SK-N-SH (cell line): ENCODE measurements around the gene GRM6. TPM values are rescaled to one million over a fixed set of nuclear protein-coding genes. Genes with fewer than 3 reads are reported as not detected.

ENCODE experiments used
- CTCF ChIA-PET: fragments of 300-600, 350-600 bp; formaldehyde crosslinking; extraction: SDS; loops from one replicate; lab custom pipeline; 2021; lab: Yijun Ruan, JAX
- POLR2A ChIA-PET: fragments of 350-600 bp; sonication (Branson Sonifier 250); formaldehyde crosslinking; extraction: SDS; loops from one replicate; lab custom pipeline; 2020; ENCODE audit warnings: antibody characterized with exemption, inconsistent platforms; lab: Yijun Ruan, JAX
- DNase-seq: peaks from one replicate; pipeline ENCODE4 v3.0.0; 2012
- H2AFZ ChIP-seq: fragments of 200-600 bp; sonication (generic); 2 replicates; pipeline ENCODE4 v1.8.1; 2016; ENCODE audit warnings: antibody characterized with exemption, mild to moderate bottlenecking, low read depth
- H3F3A ChIP-seq: fragments of 200-600 bp; sonication (generic); replicated peaks from 2 replicates; pipeline ENCODE3; 2016; ENCODE audit warnings: antibody characterized with exemption, mild to moderate bottlenecking; ENCODE audit not compliant: insufficient read depth
- H3K27ac ChIP-seq, 2 experiments: fragments of 200-500 bp in 1 of 2; fragments of 200-600 bp in 1 of 2; sonication (Bioruptor generic) in 1 of 2; sonication (generic), shearing (Covaris generic) in 1 of 2; 2 replicates each; pipeline versions ENCODE4 v1.5.1 to v1.6.1; 2014 to 2016; ENCODE audit warnings: low read depth in 2 of 2, inconsistent platforms in 1 of 2, low read length in 1 of 2, mild to moderate bottlenecking in 1 of 2, mixed read lengths in 1 of 2
- H3K27me3 ChIP-seq: fragments of 200-600 bp; sonication (generic), shearing (Covaris generic); 2 replicates; pipeline ENCODE4 v1.6.1; 2016; ENCODE audit warnings: mixed run types; ENCODE audit not compliant: insufficient read depth
- H3K36me3 ChIP-seq, 2 experiments: fragments of 200-500 bp in 1 of 2; fragments of 200-600 bp in 1 of 2; sonication (Bioruptor generic) in 1 of 2; sonication (generic) in 1 of 2; replicated peaks in 1 of 2; 2 replicates each; pipeline versions ENCODE3 to v1.5.1; 2014 to 2016; ENCODE audit warnings: low read length in 1 of 2, mild to moderate bottlenecking in 1 of 2; ENCODE audit not compliant: insufficient read depth in 2 of 2, control insufficient read depth in 1 of 2
- H3K4me1 ChIP-seq, 2 experiments: fragments of 200-500 bp in 1 of 2; fragments of 200-600 bp in 1 of 2; sonication (Bioruptor generic) in 1 of 2; sonication (generic), shearing (Covaris generic) in 1 of 2; 2 replicates each; pipeline versions ENCODE4 v1.5.1 to v1.6.1; 2014 to 2016; ENCODE audit warnings: low read depth in 1 of 2, low read length in 1 of 2, mixed run types in 1 of 2; ENCODE audit not compliant: insufficient read depth in 2 of 2, control insufficient read depth in 1 of 2
- H3K4me2 ChIP-seq: fragments of 200-600 bp; sonication (generic), shearing (Covaris generic); 2 replicates; pipeline ENCODE4 v1.6.1; 2017; ENCODE audit warnings: mixed run types
- H3K4me3 ChIP-seq, 2 experiments: fragments of 200-500 bp in 1 of 2; fragments of 200-600 bp in 1 of 2; sonication (Bioruptor generic) in 1 of 2; sonication (generic), shearing (Covaris generic) in 1 of 2; 2 replicates each; pipeline versions ENCODE4 v1.5.1 to v1.8.1; 2014 to 2016; ENCODE audit warnings: low read depth in 2 of 2, inconsistent platforms in 1 of 2, low read length in 1 of 2, mild to moderate bottlenecking in 1 of 2, mixed read lengths in 1 of 2, moderate library complexity in 1 of 2
- H3K79me2 ChIP-seq: fragments of 200-600 bp; sonication (generic); 2 replicates; pipeline ENCODE4 v1.8.1; 2017; ENCODE audit warnings: mild to moderate bottlenecking; ENCODE audit not compliant: insufficient read depth
- H3K9ac ChIP-seq: fragments of 200-600 bp; sonication (generic); 2 replicates; pipeline ENCODE4 v1.6.1; 2017; ENCODE audit warnings: mixed run types
- H3K9me2 ChIP-seq: fragments of 200-600 bp; sonication (generic); 2 replicates; pipeline ENCODE4 v1.6.1; 2017; ENCODE audit warnings: mixed run types
- H3K9me3 ChIP-seq: fragments of 200-600 bp; sonication (generic); 2 replicates; pipeline ENCODE4 v1.6.1; 2017; ENCODE audit warnings: mixed run types, mild to moderate bottlenecking, moderate library complexity
- H4K20me1 ChIP-seq: fragments of 200-600 bp; sonication (generic); 2 replicates; pipeline ENCODE4 v1.6.1; 2017; ENCODE audit warnings: mild to moderate bottlenecking, mixed run types; ENCODE audit not compliant: insufficient read depth
- EP300 ChIP-seq, 2 experiments: IDR thresholded peaks; 2 replicates each; pipeline versions ENCODE4 v1.4.0 to v1.6.1; 2012; ENCODE audit warnings: borderline replicate concordance in 1 of 2, low read depth in 1 of 2, low read length in 1 of 2
- EZH2phosphoT487 ChIP-seq: fragments of 200-600 bp; sonication (generic); IDR thresholded peaks from 2 replicates; pipeline ENCODE4 v1.6.1; 2017; ENCODE audit warnings: low read depth, mixed run types, mild to moderate bottlenecking, antibody characterized with exemption, moderate library complexity, borderline replicate concordance
- FOXJ3 ChIP-seq: sonication (generic); formaldehyde crosslinking; IDR thresholded peaks from 2 replicates; pipeline ENCODE4 v1.5.1; 2020; ENCODE audit warnings: mild to moderate bottlenecking, missing genetic modification reagents
- GABPA ChIP-seq: IDR thresholded peaks from 2 replicates; pipeline ENCODE4 v1.4.0; 2012; ENCODE audit warnings: low read depth, mild to moderate bottlenecking
- JUND ChIP-seq: IDR thresholded peaks from 2 replicates; pipeline ENCODE4 v1.4.0; 2012
- NFIC ChIP-seq: IDR thresholded peaks from 2 replicates; pipeline ENCODE4 v1.4.0; 2012; ENCODE audit warnings: borderline replicate concordance
- NRF1 ChIP-seq: IDR thresholded peaks from 2 replicates; pipeline ENCODE4 v1.6.1; 2012; ENCODE audit warnings: low read depth, mild to moderate bottlenecking, low read length
- POLR2AphosphoS5 ChIP-seq: IDR thresholded peaks from 2 replicates; pipeline ENCODE4 v1.6.1; 2012; ENCODE audit warnings: low read depth, low read length
- RCOR1 ChIP-seq: fragments of 150-350 bp; IDR thresholded peaks from 2 replicates; pipeline ENCODE4 v1.6.1; 2017; ENCODE audit warnings: antibody characterized with exemption, low read length
- RFX5 ChIP-seq: IDR thresholded peaks from 2 replicates; pipeline ENCODE4 v1.6.1; 2012; ENCODE audit warnings: mild to moderate bottlenecking, improper control_type of control experiment, low read length
- SIN3A ChIP-seq: IDR thresholded peaks from 2 replicates; pipeline ENCODE4 v1.6.1; 2012; ENCODE audit warnings: low read depth, mild to moderate bottlenecking, low read length, moderate library complexity, borderline replicate concordance
- TAF1 ChIP-seq: IDR thresholded peaks from 2 replicates; pipeline ENCODE4 v1.6.1; 2012; ENCODE audit warnings: low read depth, mild to moderate bottlenecking, low read length, moderate library complexity, borderline replicate concordance
- TCF12 ChIP-seq: IDR thresholded peaks from 2 replicates; pipeline ENCODE4 v1.4.0; 2012
- TEAD4 ChIP-seq: IDR thresholded peaks from 2 replicates; pipeline ENCODE4 v1.4.0; 2012; ENCODE audit warnings: mild to moderate bottlenecking, borderline replicate concordance; ENCODE audit not compliant: insufficient read depth
- YY1 ChIP-seq: IDR thresholded peaks from 2 replicates; pipeline ENCODE4 v1.4.0; 2012; ENCODE audit warnings: low read depth, mild to moderate bottlenecking
- WGBS: methylation state at CpG from one replicate; pipeline ENCODE4 v1.1.6; 2017; ENCODE audit warnings: low lambda C conversion rate; 5-methylcytosine and 5-hydroxymethylcytosine counted together
- polyA plus RNA-seq, 3 experiments: library from polyadenylated mRNA; depleted of rRNA; stranded (reverse); fragments of >200 nt; gene quantifications; 2 replicates each; pipeline ENCODE4 v1.2.3, GENCODE V29; 2012
- TF ChIP-seq, protein P1 (sequence below): IDR thresholded peaks from 2 replicates; pipeline ENCODE4; 2012
- TF ChIP-seq, protein P2 (sequence below): IDR thresholded peaks from 2 replicates; pipeline ENCODE4 v1.4.0; 2012; ENCODE audit warnings: low read depth, borderline replicate concordance
- TF ChIP-seq, protein P3 (sequence below): fragments of 200-600 bp; sonication (generic); IDR thresholded peaks from 2 replicates; pipeline ENCODE4 v1.6.1; 2017; ENCODE audit warnings: antibody characterized with exemption, mild to moderate bottlenecking, moderate library complexity
- TF ChIP-seq, protein P4 (sequence below): fragments of 150-350 bp; IDR thresholded peaks from 2 replicates; pipeline ENCODE4 v1.6.1; 2017; ENCODE audit warnings: antibody characterized with exemption, low read length, low read depth, borderline replicate concordance
- TF ChIP-seq, protein P5 (sequence below): IDR thresholded peaks from 2 replicates; pipeline ENCODE4 v1.4.0; 2012; ENCODE audit warnings: low read depth, borderline replicate concordance

GRM6 gene
- polyA plus RNA-seq, 1 of the 3 experiments (the other 2 are of a cell fraction), result not detected

DNA sequence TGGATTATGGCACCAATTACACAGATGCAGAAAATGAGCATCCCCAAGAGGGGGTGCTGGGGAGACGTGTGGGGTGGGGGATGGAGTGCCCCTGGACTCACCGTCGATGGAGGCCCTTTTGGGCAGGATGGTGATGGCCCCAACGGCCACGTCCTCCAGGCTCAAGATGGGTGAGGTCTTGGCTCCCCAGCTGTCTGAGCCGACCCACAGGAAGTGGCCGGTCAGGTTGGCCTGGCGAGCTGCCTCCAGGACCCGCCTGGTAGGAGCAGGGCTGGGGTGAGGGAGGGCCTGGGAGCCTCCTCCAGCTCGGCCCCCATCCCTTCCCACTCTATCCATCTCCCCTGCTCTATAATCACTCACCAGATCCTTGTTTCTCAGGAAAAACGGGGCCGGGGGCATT, 4.6 kb downstream of the GRM6 start:
- WGBS, result 36% methylated on average over 3 of the region's 12 CpGs
- Histone ChIP-seq H3K36me3 (no peaks in the 10 kb centered on the region), H3K27me3 (no peaks in the 10 kb centered on the region), H3K4me2 (no peak overlapping the region), H3F3A (no peaks in the 10 kb centered on the region), H3K9ac (no peak overlapping the region), H4K20me1 (no peaks in the 10 kb centered on the region), H2AFZ (no peak overlapping the region), H3K79me2 (no peaks in the 10 kb centered on the region), H3K4me3 (no peak overlapping the region), H3K9me3 (no peaks in the 10 kb centered on the region), H3K9me2 (no peaks in the 10 kb centered on the region), H3K4me1 (no peaks in the 10 kb centered on the region; a peak in 1 of 4 replicates), H3K27ac (no peak overlapping the region)
- TF ChIP-seq YY1 (no peak), SIN3A (no peak), EP300 (IDR thresholded peaks at IDR 0.05; ENCODE audit: borderline replicate concordance in 1 of 2, low read depth in 1 of 2, low read length in 1 of 2) (no peak), NFIC (no peak), FOXJ3 (CRISPR knock-in tag) (no peak), RCOR1 (no peak), EZH2phosphoT487 (no peak)
- TF ChIP-seq, protein P1, sequence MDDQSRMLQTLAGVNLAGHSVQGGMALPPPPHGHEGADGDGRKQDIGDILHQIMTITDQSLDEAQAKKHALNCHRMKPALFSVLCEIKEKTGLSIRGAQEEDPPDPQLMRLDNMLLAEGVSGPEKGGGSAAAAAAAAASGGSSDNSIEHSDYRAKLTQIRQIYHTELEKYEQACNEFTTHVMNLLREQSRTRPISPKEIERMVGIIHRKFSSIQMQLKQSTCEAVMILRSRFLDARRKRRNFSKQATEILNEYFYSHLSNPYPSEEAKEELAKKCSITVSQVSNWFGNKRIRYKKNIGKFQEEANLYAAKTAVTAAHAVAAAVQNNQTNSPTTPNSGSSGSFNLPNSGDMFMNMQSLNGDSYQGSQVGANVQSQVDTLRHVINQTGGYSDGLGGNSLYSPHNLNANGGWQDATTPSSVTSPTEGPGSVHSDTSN, result no peak
- ChIA-PET CTCF (no interaction called here), POLR2A (no interaction called here)
- no peak for DNase-seq

DNA sequence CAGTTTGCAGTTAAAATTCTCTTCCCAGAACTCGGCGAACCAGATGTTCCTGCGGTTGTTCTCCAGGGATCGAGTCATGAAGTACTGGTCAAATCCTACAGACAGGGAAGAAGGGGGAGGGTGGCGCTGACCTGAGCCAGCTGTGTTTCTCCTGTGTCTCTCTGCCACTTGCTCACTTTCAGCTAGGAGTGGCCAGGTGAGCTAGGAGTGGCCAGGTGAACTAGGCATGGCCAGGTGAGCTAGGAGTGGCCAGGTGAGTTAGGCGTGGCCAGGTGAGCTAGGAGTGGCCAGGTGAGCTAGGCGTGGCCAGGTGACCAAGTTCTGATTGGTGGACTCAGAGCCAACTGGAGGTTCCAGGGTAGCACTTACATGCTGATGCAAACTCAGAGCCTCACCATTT, 5.8 kb downstream of the GRM6 start:
- POLR2A ChIA-PET, result interaction anchor here (0.5 kb wide), 1 partner anchor 53 kb away, joined by 4 read pairs; no protein-coding TSS in a partner anchor
- Histone ChIP-seq H3K4me3 (no peak overlapping the region), H3K9ac (no peak overlapping the region), H3K4me1 (no peaks in the 10 kb centered on the region; a peak in 1 of 4 replicates), H4K20me1 (no peaks in the 10 kb centered on the region), H3K36me3 (no peaks in the 10 kb centered on the region), H3K4me2 (no peak overlapping the region), H3K9me3 (no peaks in the 10 kb centered on the region), H2AFZ (no peak overlapping the region), H3K27me3 (no peaks in the 10 kb centered on the region), H3K27ac (no peak overlapping the region), H3F3A (no peaks in the 10 kb centered on the region), H3K9me2 (no peaks in the 10 kb centered on the region), H3K79me2 (no peaks in the 10 kb centered on the region)
- WGBS, result 71% methylated on average over 5 of the region's 7 CpGs
- TF ChIP-seq, protein P1, result no peak
- TF ChIP-seq EZH2phosphoT487 (no peak), GABPA (no peak), FOXJ3 (CRISPR knock-in tag) (no peak), POLR2AphosphoS5 (no peak), RFX5 (no peak), JUND (no peak), TCF12 (no peak), TAF1 (no peak), NRF1 (no peak), TEAD4 (no peak), SIN3A (no peak)
- TF ChIP-seq, protein P2, sequence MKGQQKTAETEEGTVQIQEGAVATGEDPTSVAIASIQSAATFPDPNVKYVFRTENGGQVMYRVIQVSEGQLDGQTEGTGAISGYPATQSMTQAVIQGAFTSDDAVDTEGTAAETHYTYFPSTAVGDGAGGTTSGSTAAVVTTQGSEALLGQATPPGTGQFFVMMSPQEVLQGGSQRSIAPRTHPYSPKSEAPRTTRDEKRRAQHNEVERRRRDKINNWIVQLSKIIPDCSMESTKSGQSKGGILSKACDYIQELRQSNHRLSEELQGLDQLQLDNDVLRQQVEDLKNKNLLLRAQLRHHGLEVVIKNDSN, result no peak
- TF ChIP-seq, protein P3, sequence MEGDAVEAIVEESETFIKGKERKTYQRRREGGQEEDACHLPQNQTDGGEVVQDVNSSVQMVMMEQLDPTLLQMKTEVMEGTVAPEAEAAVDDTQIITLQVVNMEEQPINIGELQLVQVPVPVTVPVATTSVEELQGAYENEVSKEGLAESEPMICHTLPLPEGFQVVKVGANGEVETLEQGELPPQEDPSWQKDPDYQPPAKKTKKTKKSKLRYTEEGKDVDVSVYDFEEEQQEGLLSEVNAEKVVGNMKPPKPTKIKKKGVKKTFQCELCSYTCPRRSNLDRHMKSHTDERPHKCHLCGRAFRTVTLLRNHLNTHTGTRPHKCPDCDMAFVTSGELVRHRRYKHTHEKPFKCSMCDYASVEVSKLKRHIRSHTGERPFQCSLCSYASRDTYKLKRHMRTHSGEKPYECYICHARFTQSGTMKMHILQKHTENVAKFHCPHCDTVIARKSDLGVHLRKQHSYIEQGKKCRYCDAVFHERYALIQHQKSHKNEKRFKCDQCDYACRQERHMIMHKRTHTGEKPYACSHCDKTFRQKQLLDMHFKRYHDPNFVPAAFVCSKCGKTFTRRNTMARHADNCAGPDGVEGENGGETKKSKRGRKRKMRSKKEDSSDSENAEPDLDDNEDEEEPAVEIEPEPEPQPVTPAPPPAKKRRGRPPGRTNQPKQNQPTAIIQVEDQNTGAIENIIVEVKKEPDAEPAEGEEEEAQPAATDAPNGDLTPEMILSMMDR, result no peak
- TF ChIP-seq, protein P4, sequence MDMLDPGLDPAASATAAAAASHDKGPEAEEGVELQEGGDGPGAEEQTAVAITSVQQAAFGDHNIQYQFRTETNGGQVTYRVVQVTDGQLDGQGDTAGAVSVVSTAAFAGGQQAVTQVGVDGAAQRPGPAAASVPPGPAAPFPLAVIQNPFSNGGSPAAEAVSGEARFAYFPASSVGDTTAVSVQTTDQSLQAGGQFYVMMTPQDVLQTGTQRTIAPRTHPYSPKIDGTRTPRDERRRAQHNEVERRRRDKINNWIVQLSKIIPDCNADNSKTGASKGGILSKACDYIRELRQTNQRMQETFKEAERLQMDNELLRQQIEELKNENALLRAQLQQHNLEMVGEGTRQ, result no peak
- TF ChIP-seq, protein P5, sequence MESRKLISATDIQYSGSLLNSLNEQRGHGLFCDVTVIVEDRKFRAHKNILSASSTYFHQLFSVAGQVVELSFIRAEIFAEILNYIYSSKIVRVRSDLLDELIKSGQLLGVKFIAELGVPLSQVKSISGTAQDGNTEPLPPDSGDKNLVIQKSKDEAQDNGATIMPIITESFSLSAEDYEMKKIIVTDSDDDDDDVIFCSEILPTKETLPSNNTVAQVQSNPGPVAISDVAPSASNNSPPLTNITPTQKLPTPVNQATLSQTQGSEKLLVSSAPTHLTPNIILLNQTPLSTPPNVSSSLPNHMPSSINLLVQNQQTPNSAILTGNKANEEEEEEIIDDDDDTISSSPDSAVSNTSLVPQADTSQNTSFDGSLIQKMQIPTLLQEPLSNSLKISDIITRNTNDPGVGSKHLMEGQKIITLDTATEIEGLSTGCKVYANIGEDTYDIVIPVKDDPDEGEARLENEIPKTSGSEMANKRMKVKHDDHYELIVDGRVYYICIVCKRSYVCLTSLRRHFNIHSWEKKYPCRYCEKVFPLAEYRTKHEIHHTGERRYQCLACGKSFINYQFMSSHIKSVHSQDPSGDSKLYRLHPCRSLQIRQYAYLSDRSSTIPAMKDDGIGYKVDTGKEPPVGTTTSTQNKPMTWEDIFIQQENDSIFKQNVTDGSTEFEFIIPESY, result no peak
- CTCF ChIA-PET, result no interaction called here
- DNase-seq, result no peak
